SK-N-SH (cell line): ENCODE measurements around the gene DRC3.

Experiments used
- FOXJ3 ChIP-seq: sonication (generic); formaldehyde crosslinking; IDR thresholded peaks from 2 replicates; pipeline ENCODE4 v1.5.1; 2020; ENCODE audit warnings: mild to moderate bottlenecking, missing genetic modification reagents
- NFIC ChIP-seq: IDR thresholded peaks from 2 replicates; pipeline ENCODE4 v1.4.0; 2012; ENCODE audit warnings: borderline replicate concordance
- POLR2AphosphoS5 ChIP-seq: IDR thresholded peaks from 2 replicates; pipeline ENCODE4 v1.6.1; 2012; ENCODE audit warnings: low read depth, low read length
- RCOR1 ChIP-seq: fragments of 150-350 bp; IDR thresholded peaks from 2 replicates; pipeline ENCODE4 v1.6.1; 2017; ENCODE audit warnings: antibody characterized with exemption, low read length
- SMC3 ChIP-seq: IDR thresholded peaks from 2 replicates; pipeline ENCODE4 v1.6.1; 2012; ENCODE audit warnings: low read depth, low read length, improper control_type of control experiment
- TCF12 ChIP-seq: IDR thresholded peaks from 2 replicates; pipeline ENCODE4 v1.4.0; 2012
- TF ChIP-seq, protein P1 (sequence below): fragments of 200-600 bp; sonication (generic); IDR thresholded peaks from 2 replicates; pipeline ENCODE4 v1.6.1; 2017; ENCODE audit warnings: antibody characterized with exemption, mild to moderate bottlenecking, moderate library complexity
- TF ChIP-seq, protein P2 (sequence below): IDR thresholded peaks from 2 replicates; pipeline ENCODE4 v1.4.0; 2012; ENCODE audit warnings: low read depth
- TF ChIP-seq, protein P3 (sequence below): fragments of 150-350 bp; IDR thresholded peaks from 2 replicates; pipeline ENCODE4 v1.6.1; 2016; ENCODE audit warnings: mild to moderate bottlenecking, low read depth, low read length

DNA sequence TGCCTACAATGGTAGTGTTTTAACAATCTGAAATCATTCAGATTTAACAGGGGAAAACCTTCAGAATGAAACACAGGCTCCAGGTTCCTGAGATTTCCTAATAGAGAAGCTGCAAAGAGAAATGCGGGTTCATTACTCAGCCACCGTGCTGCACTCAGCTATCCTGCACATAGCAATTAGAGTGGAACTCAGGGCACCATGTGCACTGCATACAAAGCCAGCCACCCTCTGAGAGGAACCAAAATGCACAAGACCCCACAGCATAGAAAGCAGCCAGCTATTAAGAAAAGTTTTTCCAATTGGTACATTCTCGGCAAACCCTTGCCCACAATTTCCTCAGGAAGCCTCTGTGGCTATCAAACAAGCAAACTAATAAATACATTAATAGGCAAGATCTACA, 37.9 kb upstream of the DRC3 start:
- TF ChIP-seq, protein P1, sequence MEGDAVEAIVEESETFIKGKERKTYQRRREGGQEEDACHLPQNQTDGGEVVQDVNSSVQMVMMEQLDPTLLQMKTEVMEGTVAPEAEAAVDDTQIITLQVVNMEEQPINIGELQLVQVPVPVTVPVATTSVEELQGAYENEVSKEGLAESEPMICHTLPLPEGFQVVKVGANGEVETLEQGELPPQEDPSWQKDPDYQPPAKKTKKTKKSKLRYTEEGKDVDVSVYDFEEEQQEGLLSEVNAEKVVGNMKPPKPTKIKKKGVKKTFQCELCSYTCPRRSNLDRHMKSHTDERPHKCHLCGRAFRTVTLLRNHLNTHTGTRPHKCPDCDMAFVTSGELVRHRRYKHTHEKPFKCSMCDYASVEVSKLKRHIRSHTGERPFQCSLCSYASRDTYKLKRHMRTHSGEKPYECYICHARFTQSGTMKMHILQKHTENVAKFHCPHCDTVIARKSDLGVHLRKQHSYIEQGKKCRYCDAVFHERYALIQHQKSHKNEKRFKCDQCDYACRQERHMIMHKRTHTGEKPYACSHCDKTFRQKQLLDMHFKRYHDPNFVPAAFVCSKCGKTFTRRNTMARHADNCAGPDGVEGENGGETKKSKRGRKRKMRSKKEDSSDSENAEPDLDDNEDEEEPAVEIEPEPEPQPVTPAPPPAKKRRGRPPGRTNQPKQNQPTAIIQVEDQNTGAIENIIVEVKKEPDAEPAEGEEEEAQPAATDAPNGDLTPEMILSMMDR = no peak
- TF ChIP-seq TCF12 (no peak), FOXJ3 (CRISPR knock-in tag) (no peak), RCOR1 (no peak), POLR2AphosphoS5 (no peak), SMC3 (no peak), NFIC (no peak)
- TF ChIP-seq, protein P2, sequence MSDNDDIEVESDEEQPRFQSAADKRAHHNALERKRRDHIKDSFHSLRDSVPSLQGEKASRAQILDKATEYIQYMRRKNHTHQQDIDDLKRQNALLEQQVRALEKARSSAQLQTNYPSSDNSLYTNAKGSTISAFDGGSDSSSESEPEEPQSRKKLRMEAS = no peak
- TF ChIP-seq, protein P3, sequence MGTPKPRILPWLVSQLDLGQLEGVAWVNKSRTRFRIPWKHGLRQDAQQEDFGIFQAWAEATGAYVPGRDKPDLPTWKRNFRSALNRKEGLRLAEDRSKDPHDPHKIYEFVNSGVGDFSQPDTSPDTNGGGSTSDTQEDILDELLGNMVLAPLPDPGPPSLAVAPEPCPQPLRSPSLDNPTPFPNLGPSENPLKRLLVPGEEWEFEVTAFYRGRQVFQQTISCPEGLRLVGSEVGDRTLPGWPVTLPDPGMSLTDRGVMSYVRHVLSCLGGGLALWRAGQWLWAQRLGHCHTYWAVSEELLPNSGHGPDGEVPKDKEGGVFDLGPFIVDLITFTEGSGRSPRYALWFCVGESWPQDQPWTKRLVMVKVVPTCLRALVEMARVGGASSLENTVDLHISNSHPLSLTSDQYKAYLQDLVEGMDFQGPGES = no peak
